8988T (cell line): ENCODE results near the gene CD58.
"Not testable (repeated sequence)": the region's sequence is repeated elsewhere in the genome, so short reads cannot be mapped to it uniquely, and the experiment has no call there.

Experiments used
- DNase-seq: peaks from one replicate; pipeline ENCODE4 v3.0.0; 2011

The CD58 gene, protein sequence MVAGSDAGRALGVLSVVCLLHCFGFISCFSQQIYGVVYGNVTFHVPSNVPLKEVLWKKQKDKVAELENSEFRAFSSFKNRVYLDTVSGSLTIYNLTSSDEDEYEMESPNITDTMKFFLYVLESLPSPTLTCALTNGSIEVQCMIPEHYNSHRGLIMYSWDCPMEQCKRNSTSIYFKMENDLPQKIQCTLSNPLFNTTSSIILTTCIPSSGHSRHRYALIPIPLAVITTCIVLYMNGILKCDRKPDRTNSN

DNA sequence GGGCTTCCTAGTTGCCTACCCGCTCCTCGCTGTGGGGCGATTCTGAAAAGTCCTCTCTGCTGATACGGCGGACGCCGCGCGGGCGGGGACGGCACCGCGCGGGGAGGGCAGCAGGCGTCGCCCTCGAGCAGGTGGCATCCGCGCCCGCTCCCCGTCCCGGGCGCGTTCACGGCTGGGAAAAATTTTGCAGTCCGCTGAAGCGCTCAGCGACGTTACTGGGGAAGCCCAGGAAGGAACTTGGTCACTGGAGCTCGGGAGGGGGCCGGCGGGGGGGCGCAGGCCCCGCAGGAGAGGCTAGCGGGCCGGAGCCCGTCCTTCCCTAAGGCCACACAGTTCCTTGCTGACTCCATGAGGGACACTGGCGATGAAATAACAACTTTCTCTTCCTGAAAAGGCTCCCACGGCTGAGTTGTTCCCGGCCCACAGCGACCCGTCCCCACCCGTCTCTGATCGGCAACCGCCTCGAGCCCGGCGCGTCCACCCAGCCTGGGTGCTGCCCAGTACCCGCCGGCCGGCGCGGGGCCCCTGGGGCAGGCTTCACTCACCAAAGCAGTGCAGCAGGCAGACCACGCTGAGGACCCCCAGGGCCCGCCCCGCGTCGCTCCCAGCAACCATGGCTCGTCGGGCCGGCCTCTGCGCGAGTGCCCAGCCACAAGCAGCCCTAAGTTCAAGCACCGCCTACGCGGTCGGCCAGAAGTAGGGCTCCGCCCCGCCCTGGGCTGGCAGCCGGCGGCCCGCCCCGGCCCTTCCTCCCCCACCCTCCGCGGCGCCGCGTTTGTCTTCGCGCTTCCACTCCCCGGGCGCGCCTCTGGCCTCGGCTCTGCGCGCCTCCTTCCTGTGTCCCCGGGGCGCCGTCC is at the start of gene CD58:
Gene CD58 (minus strand): TSS at position 669 of the 857 bp plus-strand sequence. CDS start 54 bp downstream, at position 615.
- DNase-seq = peak; percentile 63

DNA sequence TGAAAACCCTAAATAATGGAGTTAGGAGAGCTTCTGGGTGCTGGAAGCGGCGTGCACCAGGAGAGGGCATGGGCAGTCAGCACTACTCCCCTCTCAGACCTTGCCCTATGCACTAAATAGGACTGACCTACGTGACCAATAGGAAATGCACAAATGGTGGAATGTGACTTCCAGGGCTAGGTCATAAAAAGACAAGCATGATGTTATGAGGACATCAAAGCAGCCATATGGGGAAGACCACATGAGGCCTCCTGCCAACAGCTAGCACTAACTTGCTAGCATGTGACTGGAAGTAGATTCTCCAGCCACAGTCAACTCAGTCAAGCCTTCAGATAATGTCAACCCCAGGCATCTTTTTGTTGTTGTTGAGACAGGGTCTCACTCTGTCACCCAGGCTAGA is 49.6 kb upstream of the CD58 start:
- DNase-seq = not testable (repeated sequence)

DNA sequence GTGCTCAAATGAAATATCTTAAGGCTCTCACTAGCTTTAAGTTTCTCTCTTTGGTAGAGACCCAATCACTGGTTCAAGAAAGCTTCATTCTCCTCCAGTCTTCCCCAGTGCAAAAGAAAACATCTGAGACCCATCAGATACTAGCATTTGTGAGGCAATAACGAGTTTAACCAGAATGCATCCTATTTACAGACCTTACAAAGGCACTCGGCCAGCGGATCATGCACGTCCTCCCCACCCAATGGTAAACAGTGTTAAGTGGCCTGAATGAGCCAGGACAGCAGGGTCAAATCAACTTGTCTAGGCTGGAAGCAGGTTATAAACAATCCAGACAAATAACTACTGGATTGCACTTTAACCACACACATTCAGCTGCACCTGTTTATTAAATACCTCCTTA is 48.3 kb upstream of the CD58 start:
- DNase-seq = not testable (repeated sequence)

DNA sequence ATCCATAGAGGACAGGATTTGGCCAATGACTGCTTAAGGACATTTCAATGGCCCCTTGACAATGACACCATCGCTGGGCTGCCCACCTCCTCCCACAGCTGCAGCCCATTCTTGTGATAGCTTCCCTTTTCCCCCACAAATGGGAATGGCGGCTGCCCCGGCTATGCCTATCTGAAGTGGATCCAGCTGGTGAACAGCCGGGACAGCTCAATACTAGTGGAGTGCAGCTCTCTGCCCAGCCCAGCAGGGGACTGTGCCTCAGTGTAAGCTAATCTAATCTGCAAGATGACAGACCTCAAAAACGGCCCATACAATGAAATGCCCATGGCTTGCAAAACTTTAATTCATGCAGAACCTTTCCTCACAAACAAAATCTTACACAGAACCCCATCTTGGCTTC is 47.0 kb upstream of the CD58 start:
- DNase-seq = not testable (repeated sequence)

DNA sequence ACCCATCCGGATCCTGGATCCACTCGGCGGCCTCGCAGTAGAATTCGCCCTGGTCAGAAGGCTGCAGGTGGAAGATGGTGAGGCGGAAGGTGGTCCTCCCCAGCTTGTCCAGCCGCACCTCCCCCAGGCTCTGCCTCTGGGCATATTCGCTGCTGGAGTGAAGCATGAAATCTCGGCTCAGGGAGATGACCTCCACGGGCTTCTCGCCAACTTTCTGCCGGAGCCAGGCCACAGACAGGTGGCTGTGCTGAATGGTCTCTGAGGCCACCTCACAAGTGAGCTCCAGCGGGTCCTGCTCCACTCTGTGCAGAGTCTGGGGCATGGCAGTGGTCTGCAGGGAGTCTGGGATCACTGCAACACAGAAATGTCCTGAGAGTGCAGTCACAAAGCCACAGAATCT is 43.0 kb upstream of the CD58 start:
- not testable (repeated sequence) for DNase-seq

DNA sequence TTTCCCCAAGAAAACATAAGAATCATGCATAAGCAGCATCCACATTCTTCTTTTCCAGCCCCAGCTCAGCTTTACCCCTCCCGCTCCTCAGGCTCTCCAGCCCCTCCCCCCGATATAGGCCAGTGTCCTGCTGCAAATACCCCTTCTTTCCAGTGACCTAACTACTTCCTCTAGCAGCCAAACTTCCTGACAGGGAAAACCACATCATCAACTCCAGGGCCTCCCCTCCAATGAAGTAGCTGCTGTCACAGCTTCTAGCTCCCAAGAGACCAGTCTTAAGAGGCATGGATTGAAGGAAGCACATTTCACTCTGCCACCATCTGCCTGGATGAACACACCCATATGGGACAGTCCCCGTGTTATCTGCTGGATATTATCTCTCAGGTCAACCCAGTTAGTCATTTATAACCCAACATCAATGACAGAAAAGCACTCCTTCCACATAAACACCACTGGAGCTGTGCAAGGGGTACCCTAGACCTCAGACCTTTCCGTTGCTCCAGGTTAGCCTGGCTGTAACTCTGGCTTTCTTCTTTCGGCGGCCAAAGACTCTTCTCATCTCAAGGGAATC is 39.1 kb upstream of the CD58 start:
- not testable (repeated sequence) for DNase-seq

DNA sequence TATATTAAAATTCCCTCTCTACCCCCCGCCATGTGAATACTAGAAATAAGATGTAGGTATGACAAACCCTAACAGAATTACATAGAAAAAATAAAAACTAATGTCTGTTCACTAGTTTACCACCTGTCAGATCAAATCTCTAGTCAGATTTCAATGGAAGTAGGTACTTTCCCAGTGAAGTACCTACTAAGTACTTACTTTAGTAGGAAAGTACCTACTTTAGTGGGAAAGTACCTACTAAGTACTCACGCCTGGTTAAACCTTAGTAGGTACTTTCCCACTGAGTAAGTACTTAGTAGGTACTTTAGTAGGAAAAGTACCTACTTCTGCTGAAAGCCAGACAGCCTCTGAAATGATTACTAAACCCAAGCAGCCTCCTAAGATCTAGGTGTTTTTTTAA is 38.0 kb upstream of the CD58 start:
- not testable (repeated sequence) for DNase-seq

DNA sequence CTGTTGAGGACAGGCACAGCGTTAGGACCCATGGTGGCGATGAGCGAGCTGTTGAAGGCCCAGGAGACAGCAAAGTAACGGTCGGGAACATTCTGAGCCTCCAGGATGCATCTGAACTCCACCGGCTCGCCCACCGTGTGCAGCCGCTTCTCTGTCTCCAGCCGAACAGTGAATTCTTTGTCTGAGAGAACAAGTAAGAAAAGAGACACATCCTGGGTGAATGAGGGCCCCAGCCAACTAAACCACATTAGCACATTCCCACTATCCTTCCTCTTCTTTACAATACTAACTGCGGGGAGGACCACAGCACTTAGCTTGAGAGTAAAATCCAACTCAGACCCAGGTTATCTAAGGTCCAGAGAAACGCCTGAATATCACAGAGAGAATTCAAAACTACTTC is 37.3 kb upstream of the CD58 start:
- not testable (repeated sequence) for DNase-seq

DNA sequence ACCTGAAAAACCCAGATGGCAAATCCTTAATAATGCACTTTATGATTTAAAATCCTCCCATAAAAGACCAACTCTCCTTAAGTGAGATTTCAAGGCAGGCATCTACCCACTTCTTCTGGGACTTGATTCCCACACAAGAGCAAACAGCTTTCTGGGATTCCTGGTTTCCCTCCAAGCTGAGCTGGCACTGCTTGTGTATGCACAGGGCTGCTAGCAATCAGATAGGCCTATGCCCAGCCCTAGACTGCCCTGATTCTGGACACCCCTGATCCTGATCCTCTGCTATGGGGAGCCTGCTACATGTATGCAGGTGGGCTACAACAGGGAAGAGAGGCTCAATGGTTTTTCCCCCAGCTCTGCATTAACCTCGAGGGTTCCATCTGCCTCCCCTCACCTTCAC is 36.6 kb upstream of the CD58 start:
- DNase-seq = not testable (repeated sequence)

DNA sequence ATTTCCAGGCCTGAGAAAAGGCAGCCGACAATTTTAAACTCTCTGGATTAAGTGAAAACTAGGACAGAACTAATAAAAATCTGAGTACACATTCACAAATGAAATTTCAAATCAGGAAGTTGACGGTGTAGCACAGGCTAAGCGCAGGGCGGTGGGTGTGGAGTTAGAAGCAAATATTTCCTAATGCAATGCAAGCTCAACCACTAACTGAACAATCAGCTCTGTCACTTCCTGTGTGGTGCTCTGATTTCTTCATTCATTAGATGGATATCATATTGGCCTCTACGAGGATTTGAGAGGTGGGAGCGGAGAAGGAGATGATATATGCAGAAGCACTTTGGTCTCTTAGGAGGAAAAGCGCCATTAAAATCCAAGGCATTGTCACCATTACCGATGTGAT is 35.2 kb upstream of the CD58 start:
- DNase-seq = not testable (repeated sequence)

DNA sequence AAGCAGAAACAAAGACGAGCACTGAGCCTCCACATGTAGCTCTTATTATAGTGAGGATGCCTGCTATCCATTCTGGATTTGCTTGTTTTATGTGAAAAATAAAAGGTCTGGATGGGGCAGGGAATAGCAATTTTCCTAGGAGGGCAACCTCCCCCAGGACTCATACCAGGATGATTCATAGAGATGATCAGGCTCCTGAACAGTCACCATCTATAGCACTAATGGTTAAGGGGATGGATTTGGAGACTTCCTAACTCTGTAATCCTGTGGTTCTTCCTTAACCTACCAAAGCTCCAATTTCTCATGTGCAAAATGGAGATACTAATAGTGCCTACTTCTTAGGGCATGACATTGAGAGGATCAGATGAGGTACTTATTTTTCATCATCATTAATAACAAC is 34.5 kb upstream of the CD58 start:
- DNase-seq = no peak

DNA sequence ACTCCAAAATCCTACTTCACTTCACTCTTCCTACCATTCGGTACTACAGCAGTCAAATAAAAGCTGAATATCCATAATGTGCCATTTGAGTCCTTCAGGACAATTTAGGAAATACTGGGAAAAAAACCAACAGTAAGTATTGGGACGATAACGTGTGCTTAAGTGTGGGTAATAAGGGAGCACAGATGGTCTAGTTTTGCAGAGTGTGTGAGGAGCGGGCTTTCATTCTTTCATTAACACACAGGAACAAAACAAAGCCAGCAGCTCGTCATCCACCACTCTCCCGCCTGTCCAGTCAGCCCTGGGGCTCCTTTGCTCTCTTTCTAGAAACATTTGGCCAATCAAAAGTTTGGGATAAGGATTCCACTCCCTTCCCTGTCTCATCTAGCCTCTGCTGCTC is 33.6 kb upstream of the CD58 start:
- DNase-seq = not testable (repeated sequence)

DNA sequence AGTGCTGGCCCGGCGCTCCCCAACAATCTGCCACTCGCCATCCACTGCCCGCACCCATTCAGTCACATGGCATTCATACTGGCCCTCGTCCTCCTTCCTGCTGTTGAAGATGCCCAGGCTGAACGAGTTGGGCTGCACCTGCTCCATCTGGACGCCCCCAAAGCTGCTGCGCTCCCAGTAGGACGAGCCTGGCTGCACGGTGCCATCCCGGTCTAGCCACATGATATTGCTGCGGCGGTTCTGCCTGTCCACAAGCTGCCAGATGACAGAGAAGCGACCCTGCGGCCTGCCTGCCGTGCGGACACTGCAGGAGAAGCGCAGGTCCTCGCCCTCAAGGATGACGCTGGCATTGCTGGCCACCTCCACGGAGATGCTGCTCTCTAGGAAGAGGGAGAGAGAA is 32.8 kb upstream of the CD58 start:
- DNase-seq = not testable (repeated sequence)

DNA sequence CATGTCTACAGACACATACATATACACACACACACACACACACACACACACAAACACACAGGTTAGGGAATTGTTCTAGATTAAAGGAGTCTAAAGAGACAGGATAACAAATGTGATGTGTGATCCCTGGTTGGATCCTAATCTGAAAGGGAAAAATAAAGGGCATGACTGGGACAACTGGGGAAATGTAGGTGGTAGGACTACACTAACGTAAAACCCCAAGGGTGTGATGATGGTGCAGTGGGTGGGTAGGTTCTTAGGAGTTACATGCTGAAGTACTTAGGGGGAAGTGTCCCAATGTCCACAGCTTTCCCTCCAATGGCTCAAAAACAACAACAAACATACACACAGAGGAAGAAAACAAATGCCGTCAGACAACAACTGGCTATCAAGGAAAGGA is 28.5 kb upstream of the CD58 start:
- not testable (repeated sequence) for DNase-seq

DNA sequence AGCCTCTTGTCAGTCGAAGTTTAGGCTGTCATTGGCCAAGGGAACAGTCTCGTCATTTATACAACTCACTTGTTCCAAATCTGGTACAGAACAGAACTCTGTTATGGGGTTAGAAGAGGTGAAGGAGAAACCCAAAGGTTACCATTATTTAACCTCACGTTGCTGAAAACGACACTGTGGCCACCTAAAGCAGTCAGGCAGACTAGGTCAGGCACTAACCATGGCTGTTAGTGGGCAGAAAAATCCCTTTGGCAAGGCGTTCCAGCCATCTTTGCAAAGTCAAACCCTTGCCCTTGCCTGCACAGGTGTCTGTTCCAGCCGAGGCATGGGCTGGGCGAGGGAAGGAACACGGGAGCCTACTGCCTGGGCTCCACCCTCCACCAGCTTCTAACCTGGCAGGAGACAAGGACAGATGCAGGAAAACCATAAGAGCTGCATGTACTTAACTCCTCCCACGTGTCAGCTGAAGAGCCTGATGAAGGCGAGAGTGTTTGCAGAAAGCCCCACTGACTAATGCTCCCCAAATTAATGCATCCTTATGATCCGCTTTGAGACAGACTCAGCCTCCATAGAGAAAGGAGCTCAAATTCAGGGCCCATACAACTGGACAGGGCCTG is 27.7 kb upstream of the CD58 start:
- not testable (repeated sequence) for DNase-seq

DNA sequence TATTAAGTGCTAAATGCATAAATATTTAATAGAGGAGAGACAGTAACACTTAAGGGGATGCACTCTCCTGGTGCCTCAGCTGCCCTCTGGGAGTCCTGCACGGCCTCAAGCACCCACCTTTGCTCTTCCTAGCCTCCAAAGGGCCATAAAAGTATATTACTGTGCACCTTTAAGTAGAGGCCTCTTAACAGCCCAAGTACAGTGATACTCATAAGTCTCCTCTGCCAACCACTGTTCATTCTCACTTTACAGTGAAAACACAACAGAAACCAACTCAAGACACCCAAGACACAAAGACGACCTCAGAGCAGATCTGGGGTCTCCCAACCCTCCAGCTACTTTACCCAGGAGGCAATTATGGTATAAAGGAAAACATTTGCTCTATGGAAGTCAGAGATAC is 26.6 kb upstream of the CD58 start:
- not testable (repeated sequence) for DNase-seq

DNA sequence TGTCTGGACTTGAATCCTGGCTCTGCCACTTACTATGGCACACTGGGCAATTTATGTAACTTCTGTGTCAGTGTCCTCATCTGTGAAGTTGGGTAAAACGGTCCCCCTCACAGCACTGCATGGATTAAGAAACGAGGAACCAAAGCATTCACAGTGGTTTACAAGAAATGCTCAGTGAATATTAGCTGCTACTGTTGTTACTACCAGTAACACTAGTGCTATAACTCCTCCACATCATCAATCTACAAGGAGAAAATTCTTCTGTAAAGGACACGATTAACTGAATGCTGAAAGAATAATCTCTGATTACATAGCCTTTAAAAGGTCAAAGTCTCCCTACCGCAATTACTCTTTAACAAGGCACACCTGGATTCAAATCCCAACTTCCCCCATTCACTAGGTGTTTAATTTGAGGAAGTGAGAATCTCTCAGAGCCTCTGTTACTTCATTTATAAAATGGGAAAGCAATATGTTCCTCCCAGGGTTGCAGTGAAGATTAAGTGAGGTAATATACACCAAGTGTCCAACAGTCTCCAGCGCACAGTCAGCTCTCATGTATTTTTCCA is 26.0 kb upstream of the CD58 start:
- DNase-seq = not testable (repeated sequence)

DNA sequence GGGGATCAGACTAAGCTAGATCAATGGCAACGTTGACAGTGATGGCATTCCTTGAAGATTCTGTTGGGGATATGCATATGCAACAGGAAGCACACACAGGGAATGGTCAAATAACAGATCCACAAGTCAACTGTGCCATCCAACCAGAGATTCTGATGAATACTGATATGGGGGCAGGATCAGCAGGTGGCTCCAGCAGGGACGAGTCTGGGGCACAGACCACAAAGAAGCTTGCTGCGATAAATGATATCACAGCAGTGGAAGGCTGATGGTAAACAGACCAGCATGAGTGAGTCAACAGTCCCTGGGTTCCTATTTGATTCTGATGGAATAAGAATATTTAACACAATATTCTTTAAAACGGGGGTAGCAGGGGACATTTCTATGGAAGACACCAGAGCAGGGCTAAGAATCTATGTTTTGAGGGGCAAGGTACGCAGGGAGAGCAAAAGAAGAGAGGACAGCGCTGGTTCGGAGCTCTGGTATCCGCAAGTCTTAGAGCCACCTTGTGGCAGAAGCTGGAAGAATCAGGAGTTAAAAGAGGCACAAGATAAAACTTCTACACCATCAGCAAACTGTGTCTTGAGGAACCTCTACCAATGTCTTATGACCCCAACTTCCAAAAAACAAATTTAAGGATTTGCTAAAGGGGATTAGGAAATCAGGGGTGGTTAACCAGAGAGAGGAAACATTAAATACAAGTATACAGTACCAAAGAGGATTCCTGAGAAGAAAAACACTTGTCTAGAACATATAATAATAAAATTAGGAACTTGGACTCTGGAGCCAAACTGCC is 25.3 kb upstream of the CD58 start:
- not testable (repeated sequence) for DNase-seq

DNA sequence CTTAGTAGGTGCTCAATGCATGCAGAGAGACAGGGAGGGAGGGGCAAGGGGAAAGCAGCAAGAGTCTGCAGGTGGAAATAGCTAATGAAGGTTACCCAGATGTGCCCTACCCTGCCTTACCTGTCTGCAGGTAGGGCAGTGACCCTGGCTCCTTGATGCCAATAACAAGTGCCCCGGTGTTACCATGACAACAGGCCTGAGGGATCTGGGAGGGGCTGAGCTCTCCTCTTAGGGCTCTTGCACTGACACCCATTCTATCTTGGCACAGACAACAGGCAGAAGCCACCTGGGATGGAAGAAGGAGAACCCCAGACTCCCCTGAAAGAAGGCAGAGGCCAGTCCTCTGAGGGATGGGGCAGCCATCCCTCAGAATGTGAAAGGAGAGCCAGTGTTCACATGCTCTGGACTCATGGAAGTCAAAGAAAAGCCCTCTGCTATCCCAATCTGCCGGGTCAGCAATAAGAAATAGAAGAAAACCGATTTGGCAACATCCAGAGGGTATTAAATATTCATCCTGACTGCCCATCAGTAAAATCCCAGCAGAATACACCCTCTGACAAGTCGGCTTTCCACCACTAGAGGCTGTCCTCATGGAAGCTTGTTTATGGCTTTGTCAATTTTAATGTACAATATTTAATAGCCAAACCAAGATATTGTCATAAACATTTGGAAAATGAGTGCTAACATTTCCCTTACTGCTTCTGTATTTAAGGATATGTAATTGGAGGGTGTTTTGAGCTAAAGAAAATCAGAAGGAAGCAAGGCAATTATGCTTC is 24.4 kb upstream of the CD58 start:
- DNase-seq = not testable (repeated sequence)

DNA sequence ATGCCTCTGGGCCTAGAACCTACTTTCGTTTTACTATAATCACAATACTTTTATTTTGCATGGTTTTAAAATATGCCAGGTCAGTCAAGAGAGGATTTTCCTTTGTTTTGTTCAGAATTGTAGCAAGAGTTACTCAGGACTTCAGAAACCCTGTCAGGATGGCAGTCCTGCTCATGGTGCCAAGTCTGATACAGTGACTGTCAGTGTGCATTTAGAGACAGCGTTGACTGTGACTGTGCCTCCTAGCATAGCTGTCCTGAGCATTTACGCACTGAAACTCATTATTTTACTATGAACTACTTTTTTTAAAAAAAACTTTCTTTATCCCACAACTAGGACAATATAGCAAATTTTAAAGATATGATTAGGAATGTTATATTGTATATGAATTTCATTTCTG is 23.2 kb upstream of the CD58 start:
- DNase-seq = not testable (repeated sequence)

DNA sequence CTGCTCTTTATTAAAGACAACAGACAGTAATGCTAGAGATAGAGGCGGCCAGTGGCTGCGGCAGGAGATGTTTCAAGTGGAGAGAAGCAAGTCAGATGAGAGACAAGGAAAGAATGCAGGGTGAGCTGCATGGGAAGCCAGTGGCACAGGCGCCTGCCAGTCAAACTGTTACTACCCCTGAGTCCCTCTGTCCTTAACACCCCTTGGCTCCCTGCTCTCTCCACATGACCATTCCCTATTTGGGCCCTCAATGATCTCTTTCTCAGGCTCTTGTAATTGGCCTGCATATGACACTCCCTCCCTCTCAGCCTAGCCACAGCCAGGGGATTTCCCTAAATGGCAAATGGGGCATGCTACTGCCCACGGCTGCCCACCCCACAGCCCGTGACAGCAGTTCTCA is 22.6 kb upstream of the CD58 start:
- not testable (repeated sequence) for DNase-seq
